Hepatic stellate cell (primary cell): Measurements from ENCODE around the gene GLRX5.
"Not testable (repeated sequence)": the region's sequence is repeated elsewhere in the genome, so short reads cannot be mapped to it uniquely, and the experiment has no call there.

ENCODE experiments used
- DNase-seq: peaks from one replicate; pipeline ENCODE4 v3.0.0; 2011; ENCODE audit warnings: low spot score

The GLRX5 gene

GRCh38 chr14:95559203-95559602, 24.4 kb downstream of the GLRX5 start:
- no peak for DNase-seq

GRCh38 chr14:95561001-95561412, 26.2 kb downstream of the GLRX5 start:
- DNase-seq = peak; percentile 66

GRCh38 chr14:95562892-95563685, 28.2 kb downstream of the GLRX5 start:
- DNase-seq = peak; percentile 25

- no peak for DNase-seq
Measured at GRCh38 chr14:95564060-95564459, 29.2 kb downstream of the GLRX5 start.

- DNase-seq = no peak
Measured at GRCh38 chr14:95569440-95569839, 34.6 kb downstream of the GLRX5 start.

- no peak for DNase-seq
Measured at GRCh38 chr14:95573313-95573712, 38.5 kb downstream of the GLRX5 start.

GRCh38 chr14:95575840-95576473, 41.1 kb downstream of the GLRX5 start:
- no peak for DNase-seq

- no peak for DNase-seq
Measured at GRCh38 chr14:95577067-95577800, 42.4 kb downstream of the GLRX5 start.

DNA sequence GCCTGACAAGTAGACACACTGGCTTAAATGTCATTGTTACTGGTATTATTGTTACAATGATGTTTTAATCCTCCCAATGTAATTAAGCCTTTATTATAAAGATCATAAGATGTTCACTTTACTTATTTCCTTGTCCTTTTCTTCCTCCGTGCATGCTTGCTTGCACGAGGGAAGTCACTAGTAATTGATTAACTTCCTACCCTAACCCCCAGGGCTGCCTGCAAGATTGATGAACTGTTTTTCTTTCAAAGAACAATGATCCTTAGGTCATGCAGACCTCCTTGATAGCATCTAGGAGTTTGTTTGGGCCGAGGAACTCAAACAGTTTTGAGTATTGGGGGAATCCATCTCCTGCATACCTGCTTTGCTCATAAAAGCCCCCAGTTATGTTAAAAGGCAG, 43.0 kb downstream of the GLRX5 start:
- DNase-seq = no peak

GRCh38 chr14:95583836-95584617, 49.2 kb downstream of the GLRX5 start:
- not testable (repeated sequence) for DNase-seq

DNA sequence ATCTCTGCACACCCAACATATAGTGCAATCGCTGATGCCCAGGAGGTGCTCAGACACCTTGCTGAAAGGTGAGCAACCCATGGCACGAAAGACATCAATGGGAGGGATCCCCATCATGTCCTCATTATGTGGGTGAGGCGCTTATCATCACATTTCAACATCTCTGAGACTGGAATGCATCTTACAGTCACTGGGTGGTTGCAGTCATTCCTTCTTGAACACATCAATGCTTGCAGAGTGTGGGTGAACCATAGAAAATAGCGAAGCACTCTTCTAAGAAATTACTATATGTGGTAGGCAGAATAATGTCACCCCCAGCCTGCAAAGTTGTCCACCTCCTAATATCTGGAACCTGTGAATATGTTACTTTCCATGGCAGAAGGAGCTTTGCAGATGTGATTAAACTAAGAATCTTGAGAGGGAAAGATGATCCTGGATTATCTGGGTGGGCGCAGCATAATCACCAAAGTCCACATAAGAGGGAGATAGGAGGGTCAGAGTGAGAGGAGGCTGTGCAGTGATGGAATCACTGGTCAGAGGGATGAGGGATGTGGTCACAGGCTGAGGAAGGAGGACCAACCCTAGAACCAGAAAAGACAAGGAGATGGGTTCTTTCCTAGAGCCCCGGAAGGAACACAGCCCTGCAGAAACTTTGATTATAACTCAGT, 51.2 kb downstream of the GLRX5 start:
- no peak for DNase-seq

DNA sequence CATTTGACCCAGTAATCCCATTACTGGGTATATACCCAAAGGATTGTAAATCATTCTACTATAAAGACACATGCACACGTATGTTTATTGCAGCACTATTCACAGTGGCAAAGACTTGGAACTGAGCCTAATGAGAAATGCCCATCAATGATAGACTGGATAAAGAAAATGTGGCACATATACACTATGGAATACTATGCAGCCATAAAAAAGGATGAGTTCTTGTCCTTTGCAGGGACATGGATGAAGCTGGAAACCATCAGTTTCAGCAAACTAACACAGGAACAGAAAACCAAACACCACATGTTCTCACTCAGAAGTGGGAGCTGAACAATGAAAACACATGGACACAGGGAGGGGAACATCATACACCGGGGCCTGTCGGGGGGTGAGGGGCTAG, 56.3 kb downstream of the GLRX5 start:
- not testable (repeated sequence) for DNase-seq
